GM12873 (cell line): Measurements from ENCODE around the gene UQCRHL.

ENCODE experiments used
- CTCF ChIP-seq: IDR thresholded peaks from 2 replicates; pipeline ENCODE4 v1.5.1; 2012; ENCODE audit warnings: low read depth, mild to moderate bottlenecking, moderate library complexity, low read length, control low read depth; ENCODE audit not compliant: insufficient read depth; ENCODE audit errors: missing control alignments

The UQCRHL gene

GRCh38 chr1:15849775-15850324, 42.4 kb upstream of the UQCRHL start:
- no peak for TF ChIP-seq CTCF

GRCh38 chr1:15848929-15849774, 41.7 kb upstream of the UQCRHL start:
- no peak for TF ChIP-seq CTCF

- TF ChIP-seq CTCF, result no peak
These were observed 40.9 kb upstream of the UQCRHL start for GRCh38 chr1:15848143-15848928.

GRCh38 chr1:15847893-15848142, 40.4 kb upstream of the UQCRHL start:
- no peak for TF ChIP-seq CTCF

GRCh38 chr1:15847100-15847892, 39.8 kb upstream of the UQCRHL start, which contains the start of gene SPEN:
Gene SPEN, plus strand, starts transcription at chr1:15847707. Its CDS starts 361 bp downstream, at chr1:15848068.
- TF ChIP-seq CTCF, result no peak

- TF ChIP-seq CTCF, result no peak
These were observed 36.5 kb upstream of the UQCRHL start for GRCh38 chr1:15843826-15844572.
